Islet precursor cell (in vitro differentiated cells): ENCODE results near the gene ANKRD7.

Source experiments
- DNase-seq: peaks from one replicate; pipeline ENCODE4 v3.0.0-alpha.2; 2018

Gene ANKRD7, protein sequence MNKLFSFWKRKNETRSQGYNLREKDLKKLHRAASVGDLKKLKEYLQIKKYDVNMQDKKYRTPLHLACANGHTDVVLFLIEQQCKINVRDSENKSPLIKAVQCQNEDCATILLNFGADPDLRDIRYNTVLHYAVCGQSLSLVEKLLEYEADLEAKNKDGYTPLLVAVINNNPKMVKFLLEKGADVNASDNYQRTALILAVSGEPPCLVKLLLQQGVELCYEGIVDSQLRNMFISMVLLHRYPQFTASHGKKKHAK

DNA sequence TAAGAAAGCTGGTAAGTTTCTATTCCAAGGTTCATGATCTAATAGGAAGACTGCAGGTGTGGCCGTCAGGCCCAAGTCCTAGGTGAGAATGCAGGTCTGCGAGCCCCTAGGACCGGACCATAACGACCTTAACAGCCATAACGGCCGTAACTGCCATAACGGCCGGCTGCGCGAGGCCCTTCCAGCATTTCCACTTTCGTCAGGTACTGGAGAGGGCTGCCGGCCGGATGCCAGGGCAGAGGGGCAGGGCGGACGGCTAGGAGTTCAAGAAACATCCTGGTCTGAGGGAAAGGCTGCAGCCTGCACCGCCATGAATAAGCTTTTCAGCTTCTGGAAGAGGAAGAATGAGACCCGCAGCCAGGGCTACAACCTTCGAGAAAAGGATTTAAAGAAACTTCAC is at the start of gene ANKRD7:
TSS of gene ANKRD7 (plus strand) at position 184 of the 400 bp plus-strand sequence. CDS start at position 311, 127 bp downstream.
- no peak for DNase-seq

DNA sequence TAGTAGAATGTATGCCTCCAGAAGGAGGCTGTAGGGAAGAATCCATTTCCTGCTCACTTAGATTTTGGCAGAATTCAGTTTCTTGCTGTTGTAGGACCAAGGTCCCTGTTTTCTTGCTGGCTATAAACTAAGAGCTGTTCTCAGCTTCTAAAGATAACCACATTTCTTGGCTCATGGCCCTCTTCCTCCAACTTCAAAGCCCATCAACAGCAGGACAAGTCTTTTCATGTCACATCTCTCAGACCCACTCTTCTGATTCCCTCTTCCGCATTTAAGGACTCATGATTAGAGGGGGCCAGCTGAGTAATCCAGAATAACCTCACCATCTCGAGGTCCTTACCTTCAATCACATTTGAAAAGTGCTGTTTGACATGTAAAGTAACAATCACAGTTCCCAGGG is 48.8 kb upstream of the ANKRD7 start:
- no peak for DNase-seq

DNA sequence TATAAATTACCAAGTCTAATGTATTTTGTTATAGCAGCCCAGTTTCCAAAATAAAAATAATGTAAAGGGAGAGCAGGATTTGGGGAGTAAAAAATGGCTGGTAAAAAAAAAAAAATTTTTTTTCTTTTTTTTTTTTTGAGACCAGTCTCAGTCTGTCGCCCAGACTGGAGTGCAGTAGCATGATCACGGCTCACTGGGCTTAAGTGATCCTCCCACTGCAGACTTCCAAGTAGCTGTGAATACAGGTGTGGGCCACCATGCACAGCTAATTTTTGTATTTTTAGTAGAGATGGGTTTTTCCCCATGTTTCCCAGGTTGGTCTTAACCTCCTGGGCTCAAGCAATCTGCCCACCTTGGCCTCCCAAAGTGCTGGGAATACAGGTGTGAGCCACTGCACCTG is 45.3 kb upstream of the ANKRD7 start:
- no peak for DNase-seq

DNA sequence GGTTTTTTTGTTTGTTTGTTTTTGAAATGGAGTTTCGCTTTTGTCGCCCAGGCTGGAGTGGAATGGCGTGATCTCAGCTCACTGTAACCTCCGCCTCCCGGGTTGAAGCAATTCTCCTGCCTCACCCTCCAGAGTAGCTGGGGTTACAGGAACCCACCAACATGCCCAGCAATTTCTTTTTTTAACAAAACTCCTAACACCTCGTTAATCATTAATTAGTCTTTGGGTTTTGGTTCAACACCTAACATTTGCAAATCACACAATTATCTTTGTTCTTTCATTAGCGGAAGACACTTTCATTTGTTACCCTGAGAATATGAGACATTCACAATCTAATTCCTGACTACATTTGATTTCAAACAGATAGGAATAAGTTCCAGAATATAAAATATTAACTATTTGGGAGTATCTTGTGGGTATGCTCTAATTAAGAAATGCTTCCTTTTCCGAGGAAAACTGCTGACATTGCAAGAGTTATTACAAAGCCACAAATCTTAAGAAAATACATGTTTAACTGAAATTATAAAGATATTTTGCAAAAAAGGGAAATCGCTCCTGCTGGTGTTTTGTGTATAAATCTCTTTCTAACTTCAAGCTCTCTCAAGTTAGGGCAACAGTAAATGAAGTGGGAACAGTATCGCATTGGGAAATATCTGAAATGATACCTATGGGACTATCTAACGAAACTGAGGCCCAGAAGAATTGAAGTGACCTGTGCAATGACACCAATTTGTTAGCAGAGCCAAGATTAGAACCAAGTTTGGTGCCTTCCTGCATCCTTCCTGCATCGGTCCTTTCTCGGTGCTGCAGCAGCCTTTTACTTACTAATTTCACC is 41.7 kb upstream of the ANKRD7 start:
- DNase-seq = no peak

DNA sequence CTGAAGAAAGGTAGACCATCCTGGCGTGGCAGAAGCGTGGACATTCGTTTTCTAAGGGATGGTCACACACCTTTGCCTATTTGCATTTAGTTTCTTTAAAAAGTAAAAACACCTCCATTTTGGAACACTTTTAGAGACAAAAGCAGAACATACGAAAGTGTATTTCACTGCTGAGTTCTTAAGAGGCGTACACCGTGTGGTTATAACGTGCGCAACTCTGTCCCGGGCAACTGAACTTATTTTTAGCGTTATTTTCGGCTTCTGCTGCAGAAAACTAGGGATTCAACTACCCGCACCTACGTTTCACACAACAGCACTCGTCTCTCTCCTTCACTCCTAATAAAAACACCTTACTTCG is 41.1 kb upstream of the ANKRD7 start:
- no peak for DNase-seq

DNA sequence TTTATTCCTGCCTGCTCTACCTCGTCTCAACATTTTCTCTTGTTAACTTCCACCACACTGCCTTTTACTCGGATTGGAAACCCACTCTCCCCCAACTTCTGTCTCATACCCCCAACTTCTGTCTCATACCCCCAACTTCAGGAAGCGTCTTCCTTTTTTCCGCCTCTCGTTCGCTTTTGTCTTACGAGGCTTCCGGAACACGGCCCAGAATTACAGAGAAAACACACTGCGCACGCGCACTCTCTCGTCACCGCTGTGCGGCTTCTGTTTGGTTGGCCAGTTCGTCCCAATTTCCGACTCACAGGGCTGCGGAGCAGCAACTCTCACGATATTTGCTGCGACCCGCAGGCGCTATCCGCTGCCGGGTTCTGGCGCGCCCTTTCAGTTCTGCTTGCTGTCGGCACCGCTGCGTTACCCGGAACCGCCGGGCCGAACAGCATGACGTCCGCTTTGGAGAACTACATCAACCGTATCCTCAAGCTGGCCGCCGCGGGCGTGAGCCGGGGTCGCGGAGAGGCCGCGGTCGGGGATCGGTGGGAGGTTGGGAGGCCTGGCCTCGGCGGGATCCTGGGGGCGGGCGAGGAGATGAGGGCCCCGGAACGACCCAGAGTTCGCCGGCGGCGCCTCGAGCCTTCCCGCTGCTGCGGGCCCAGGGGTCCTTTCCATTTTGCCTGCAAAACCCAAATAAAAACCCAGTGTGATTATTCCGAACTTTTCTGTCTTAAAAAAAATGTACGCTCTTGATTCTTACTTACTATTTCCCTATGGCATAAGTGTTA is 40.5 kb upstream of the ANKRD7 start, which contains the start of gene LSM8:
TSS of gene LSM8 (plus strand) at position 379 of the 779 bp plus-strand sequence. CDS start at position 439, 60 bp downstream.
- peak; percentile 99 for DNase-seq

DNA sequence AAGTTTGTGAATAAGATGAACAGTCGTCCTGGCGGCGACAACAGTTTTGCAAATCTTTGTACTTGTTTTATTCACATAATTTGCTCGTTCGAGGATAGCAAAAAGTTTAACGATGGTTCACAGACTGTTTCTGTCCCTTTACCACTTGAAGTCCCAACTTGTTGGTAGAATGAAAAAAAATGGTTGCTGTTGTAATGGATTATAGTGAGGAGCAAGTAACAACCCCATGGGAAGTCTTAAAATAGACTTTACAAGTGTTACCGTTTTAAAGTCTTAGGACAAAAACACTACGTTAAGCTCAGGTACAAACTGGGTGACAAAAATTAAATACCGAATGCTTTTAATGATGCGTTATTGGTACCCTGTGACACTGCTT is 40.0 kb upstream of the ANKRD7 start:
- DNase-seq = no peak

DNA sequence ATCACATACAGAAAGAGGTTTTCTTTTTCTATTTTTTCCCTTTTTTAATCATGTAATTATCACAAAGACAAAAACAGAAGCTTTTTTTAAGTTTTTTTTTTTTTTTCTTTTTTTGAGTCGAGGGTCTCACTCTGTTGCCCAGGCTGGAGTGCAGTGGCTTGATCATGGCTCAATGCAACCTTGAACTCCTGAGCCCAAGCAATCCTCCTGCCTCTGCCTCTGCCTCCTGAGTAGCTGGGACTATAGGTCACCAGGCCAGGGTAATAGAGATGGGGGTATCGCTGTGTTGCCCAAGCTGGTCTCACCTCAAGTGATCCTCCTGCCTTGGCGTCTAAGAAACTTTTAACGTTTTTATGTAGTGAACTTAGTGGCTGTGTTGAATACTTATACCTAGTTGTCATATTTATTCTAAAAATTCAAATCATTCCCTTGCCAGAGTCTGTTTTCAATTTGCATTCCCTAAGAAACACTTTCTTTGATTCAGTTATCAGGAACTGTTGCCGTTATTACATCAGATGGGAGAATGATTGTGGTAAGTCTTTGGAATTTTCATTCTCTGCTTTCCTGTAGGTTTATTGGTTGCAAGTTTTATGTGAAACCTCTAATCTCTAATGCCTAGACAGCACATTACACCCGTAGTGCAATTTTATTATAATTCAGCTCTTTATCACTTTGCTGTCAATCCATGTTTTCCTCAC is 39.2 kb upstream of the ANKRD7 start:
- no peak for DNase-seq

DNA sequence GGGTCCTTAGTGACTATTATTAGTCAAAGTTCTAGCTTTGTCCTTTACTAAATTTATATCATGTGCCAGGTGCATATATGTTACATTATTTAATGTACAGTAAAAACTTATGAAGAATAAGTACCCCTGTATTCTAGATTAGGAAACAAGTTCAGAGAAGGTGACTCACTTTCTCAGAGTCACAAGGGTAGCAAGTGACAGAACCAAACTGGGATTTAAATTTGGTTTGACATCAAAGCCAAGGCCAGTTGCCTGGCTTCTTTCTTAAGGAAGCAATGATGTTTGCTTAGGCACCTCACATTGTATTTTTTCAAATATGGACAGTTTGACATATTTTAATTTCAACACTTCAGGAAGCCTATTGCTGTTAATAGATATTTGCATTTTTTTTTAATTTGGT is 38.0 kb upstream of the ANKRD7 start:
- no peak for DNase-seq

DNA sequence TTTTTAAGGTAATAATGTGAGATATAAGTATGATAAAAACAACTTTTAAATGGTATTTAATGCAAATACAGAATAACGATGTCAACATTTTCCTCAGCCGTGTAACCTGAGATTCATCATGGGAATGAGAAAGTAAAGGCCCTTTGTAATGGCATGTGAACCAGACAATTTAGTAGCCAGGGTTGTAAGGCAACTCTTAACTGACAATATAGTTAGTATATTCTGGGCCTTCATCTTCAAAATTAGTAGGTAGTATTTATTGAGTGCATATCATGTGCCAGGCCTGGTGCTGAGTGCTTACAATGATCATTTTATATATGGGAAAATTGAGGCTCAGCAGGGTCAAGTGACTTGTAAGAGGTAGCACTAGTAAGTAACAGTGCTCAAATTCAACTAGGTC is 29.9 kb upstream of the ANKRD7 start:
- no peak for DNase-seq

DNA sequence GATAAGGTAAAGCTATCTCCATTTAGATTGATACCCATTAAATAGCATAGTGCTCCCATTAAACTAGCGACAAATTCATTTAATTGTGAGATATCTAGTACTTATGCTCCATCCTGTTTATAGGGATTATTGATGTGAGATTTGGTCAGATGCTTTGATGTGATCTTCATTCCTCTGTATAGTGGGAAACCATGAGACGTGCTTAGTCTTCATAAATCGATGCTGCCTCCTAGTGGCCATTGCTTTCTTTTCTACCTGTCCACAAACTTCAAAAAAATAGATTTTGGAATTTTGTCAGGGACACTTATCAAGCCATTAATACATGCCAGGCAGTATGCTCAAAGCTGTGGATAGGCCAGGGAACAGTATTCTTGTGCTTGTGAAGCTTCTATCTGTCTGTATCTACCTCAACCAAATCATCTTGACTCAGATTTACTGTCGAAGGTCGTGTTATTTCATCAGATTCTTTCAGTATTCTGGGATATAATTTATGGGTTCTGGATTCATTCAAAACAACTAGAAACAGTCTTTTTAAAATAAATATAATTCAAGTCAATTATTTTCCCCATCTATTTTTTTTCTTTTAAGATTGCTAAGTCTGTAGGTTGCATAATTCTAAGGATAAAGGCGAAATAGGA is 28.5 kb upstream of the ANKRD7 start:
- peak; percentile 60 for DNase-seq

DNA sequence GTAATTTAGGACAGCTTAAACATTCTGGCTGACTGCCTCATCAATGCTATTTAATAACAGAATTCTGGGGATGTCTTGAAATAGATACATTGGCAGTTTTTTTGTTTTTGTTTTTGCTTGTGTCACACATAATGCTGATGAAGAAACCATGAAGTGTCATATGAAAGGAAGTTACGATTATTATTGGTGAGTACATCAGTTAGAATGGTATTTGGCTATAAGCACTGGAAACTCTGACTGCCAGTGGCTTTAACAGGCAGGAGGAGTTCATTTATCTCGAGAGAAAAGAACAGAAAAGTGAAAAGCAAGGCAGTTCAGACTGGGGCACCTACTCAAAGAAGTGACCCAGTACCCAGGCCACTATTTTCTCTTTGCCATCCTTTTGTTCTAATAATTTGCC is 22.4 kb upstream of the ANKRD7 start:
- DNase-seq = no peak

DNA sequence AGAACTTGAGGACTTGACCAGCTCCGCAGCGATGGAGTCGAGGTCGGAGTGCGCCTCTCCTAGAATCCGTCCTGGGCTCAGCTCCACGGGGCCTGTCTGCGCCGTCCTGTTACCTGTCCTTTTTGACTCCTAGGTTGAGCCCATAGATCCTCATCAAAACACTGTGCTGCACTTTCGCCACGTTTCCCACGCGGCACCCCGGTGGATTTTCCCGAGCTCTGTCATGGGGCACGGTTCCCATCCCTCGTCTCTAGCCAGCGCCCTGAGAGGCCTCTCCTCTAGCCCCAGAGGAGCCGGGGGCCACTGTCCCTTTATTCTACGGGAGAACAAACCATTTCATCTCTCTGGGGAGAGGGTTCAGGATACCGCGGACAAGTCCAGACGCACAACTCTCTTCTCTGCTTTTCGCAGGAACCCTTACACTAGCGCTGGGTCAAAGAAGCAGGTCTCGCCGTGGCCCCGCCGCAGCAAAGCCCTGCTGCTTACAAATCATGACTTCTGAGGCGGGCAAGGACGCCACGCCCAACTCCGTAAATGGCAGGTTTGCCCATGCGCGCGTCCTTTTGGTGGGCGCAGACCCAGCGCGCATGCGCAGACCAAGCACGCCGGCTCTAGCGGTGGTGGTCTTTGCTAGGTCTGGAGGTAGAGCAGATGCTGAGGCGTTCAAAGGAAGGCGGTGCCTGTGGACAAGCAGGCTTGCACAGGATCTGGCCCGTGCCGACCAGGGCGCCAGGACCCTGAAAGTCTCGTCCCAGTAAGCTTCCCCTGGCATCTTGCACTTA is 10.3 kb upstream of the ANKRD7 start:
- no peak for DNase-seq

DNA sequence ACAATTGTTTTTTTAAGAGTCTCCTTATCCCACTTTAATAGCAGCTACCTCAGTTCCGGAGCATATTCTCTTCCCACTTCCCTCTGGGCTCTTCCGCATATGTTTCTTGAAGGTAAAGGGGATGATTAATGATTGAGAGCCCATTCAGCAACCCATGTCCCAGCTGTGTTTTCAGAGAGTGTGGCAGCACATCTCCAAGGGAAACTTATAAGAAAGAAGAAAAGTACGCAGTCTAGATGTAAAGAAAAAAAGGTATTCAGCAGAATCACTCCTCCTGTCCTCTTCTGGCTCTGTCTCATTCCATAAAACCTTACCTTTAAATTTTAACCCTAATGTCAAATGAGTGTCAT is 9.7 kb upstream of the ANKRD7 start:
- DNase-seq = no peak

DNA sequence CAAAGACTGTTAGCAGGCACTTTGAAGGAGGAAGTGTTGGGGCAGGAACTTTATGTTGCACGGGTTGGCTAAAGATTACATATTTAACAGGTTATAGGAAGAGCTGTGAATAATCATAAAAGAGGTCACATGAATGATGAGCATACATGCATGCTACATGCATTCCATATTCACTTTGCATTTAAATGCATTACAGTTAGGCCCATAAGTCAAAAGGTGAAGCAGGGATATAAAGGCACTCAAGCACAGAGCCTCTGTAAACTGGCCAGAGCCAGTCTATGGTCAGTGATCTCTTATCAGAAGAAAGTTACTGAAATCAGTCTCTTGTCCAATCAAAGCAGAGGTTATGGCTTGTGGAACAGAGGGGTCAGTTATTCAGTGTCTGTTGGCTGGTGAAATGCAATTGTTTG is 7.3 kb upstream of the ANKRD7 start:
- no peak for DNase-seq

DNA sequence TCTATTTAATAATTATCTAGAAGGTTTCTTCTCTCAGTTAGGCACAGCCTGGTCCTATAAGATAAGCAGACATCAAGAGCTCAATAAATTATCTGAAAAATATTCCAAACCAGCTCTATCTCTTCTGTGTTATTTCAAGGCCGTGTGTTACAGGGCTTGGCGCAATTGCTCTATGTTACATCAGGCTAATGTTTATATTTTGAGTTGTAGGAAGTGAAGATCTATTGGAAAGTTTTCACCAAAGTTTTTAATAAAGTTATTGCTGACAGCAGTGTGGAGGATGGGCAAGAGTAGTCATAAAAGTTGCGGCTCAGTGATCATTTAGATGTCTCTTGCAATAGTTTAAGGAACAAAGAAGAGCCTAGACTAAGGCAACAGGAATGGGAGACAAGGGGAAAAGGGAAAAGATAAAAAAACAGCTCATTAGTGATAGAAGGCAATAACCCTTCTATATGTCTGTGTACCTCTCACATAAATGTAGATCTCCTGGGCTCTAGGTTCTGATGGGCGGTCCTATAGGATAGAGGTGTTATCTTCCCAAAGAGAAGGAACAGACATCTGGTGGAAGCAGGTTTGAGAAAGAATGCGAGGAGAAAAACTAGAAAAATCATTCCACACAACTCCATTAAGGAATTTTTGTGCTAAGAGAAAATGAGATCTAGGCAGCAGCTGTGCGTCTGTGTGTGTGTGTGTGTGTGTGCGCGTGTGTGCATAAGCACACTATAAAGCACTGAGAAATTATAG is 5.9 kb upstream of the ANKRD7 start:
- DNase-seq = no peak

DNA sequence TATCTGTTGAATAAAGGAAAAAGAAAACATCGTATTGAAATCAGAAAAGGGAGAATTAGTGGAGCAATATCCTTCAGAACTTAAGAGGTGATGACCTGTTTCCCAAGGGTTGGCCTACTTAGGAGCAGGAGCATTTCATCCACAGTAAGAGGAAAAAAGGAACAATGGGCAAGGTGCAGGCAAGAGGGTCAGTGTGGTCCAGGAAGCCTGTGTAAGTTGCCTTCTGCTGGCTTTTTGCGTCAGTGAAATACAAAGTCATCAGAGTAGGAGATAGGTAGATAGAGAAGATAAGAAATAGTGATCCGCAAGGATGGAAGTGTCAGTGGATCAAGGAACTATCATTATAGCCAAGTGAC is 5.4 kb upstream of the ANKRD7 start:
- no peak for DNase-seq

DNA sequence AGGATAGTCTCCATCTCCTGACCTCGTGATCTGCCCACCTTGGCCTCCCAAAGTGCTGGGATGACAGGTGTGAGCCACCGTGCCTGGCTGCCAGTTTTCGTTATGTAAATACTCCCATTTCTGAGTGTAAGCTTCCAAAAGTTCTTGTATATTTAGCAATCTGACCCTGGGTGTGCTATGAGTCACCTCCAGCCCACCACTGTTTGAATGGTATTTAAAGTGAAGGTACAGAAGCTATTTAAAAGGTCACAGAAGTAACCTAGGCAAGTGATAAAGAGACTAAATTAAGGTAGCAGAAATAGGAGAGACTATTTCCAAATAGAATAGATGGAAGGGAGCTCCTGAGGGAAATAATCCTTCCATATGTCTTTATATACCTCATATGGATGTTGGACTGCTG is 3.9 kb upstream of the ANKRD7 start:
- DNase-seq = no peak

DNA sequence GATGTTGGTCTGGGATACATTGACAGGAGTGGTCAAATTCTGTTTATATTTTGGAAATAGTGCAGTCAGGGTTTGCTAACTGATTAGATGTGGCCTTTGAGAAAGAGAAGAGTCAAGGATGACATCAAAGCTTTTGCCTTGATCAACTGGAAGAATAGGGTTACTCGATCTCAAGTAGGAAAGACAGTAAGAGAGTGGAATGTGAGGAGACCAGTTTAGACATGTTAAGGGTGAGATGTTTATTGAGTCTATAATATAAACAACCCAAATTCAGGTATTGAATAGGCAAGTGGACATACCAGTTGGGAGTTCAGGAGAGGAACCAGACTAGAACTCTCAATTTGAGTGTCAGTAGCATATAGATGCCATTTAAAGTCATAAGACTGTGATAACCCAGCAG is 1.9 kb upstream of the ANKRD7 start:
- no peak for DNase-seq

DNA sequence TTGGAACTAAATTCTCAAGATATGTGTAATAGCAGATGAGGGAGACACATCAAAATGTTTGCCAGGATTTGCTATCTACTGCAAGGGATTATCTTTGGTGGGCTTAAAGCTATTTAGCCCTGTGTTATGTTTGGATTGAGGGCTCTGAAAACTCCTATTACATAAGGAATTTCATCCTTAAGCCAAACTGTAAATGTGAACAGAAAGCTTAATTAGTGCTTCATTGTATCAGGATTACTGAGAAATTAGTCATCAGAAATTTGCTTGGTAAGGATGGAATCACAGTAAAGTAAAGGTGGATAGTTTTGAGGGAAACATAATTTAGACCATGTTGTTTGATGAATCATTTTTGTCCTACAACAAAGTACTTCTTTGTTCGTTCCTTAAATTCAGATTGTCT is 8.3 kb downstream of the ANKRD7 start:
- no peak for DNase-seq

DNA sequence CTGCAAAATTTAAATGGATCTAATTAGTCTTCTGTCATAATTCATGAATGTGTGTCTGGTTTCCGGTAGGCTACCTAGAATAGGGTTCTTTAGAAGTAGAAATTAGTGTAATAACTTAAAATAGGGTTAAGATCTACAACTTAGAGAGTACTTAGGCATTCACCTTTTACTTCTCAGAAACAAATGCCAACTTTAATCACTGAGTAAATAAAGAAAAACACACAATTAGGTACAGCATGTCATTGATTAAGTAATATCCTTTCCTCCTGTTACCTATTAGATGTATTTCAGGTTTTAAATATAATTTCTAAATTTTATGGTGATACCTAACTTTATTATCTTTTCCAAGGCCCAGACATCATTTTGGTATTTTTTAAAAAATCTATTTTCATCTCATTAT is 9.3 kb downstream of the ANKRD7 start:
- DNase-seq = no peak
